WTC11 (cell line): ENCODE measurements around the gene PIKFYVE.

ENCODE experiments used
- ZNF138 ChIP-seq: sonication (generic); formaldehyde crosslinking; conservative IDR thresholded peaks from 2 replicates; pipeline ENCODE4 v1.8.1; 2022; ENCODE audit warnings: mild to moderate bottlenecking, moderate library complexity, missing genetic modification reagents
- TF ChIP-seq, protein P1 (sequence below): fragments of 200-600 bp; IDR thresholded peaks from 2 replicates; pipeline ENCODE4 v1.8.0; 2022; ENCODE audit warnings: antibody characterized with exemption
- TF ChIP-seq, protein P2 (sequence below): sonication (generic); formaldehyde crosslinking; IDR thresholded peaks from 2 replicates; pipeline ENCODE4 v1.8.0; 2023; ENCODE audit warnings: mild to moderate bottlenecking, missing genetic modification reagents

DNA sequence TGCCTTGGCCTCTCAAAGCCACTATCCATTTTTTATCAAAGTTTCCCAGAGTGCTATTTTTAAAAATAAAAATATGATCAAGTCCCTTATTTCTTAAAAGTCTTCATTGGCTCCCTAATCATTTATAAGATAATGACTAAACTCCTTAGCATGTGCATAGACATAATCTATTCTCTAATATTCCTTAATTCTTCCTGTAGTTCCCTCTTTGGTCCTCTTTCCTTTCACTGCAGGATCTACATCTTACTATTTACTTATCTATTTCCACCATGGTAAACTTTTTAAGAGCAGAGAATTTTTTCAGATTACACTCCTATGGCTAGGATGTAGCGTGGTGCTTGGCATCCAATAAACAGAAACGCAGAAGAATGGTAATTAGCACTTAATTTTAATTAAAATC is 30.2 kb upstream of the PIKFYVE start:
- TF ChIP-seq, protein P1, sequence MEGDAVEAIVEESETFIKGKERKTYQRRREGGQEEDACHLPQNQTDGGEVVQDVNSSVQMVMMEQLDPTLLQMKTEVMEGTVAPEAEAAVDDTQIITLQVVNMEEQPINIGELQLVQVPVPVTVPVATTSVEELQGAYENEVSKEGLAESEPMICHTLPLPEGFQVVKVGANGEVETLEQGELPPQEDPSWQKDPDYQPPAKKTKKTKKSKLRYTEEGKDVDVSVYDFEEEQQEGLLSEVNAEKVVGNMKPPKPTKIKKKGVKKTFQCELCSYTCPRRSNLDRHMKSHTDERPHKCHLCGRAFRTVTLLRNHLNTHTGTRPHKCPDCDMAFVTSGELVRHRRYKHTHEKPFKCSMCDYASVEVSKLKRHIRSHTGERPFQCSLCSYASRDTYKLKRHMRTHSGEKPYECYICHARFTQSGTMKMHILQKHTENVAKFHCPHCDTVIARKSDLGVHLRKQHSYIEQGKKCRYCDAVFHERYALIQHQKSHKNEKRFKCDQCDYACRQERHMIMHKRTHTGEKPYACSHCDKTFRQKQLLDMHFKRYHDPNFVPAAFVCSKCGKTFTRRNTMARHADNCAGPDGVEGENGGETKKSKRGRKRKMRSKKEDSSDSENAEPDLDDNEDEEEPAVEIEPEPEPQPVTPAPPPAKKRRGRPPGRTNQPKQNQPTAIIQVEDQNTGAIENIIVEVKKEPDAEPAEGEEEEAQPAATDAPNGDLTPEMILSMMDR = no peak
- TF ChIP-seq ZNF138 = no peak
- TF ChIP-seq, protein P2, sequence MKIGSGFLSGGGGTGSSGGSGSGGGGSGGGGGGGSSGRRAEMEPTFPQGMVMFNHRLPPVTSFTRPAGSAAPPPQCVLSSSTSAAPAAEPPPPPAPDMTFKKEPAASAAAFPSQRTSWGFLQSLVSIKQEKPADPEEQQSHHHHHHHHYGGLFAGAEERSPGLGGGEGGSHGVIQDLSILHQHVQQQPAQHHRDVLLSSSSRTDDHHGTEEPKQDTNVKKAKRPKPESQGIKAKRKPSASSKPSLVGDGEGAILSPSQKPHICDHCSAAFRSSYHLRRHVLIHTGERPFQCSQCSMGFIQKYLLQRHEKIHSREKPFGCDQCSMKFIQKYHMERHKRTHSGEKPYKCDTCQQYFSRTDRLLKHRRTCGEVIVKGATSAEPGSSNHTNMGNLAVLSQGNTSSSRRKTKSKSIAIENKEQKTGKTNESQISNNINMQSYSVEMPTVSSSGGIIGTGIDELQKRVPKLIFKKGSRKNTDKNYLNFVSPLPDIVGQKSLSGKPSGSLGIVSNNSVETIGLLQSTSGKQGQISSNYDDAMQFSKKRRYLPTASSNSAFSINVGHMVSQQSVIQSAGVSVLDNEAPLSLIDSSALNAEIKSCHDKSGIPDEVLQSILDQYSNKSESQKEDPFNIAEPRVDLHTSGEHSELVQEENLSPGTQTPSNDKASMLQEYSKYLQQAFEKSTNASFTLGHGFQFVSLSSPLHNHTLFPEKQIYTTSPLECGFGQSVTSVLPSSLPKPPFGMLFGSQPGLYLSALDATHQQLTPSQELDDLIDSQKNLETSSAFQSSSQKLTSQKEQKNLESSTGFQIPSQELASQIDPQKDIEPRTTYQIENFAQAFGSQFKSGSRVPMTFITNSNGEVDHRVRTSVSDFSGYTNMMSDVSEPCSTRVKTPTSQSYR (CRISPR knock-in tag) = no peak
